Neural progenitor cell (in vitro differentiated cells): Measurements from ENCODE around the gene CAPN10.

Experiments used
- CTCF ChIP-seq: fragments of 200-600 bp; sonication (generic); IDR thresholded peaks from 2 replicates; pipeline ENCODE4 v1.5.1; 2017; ENCODE audit warnings: antibody characterized with exemption, mild to moderate bottlenecking
- EZH2phosphoT487 ChIP-seq: fragments of 200-600 bp; sonication (generic); IDR thresholded peaks from 2 replicates; pipeline ENCODE4 v1.6.1; 2017; ENCODE audit warnings: antibody characterized with exemption

GRCh38 chr2:240551288-240551687 is 35.2 kb upstream of the CAPN10 start:
- TF ChIP-seq CTCF (no peak), EZH2phosphoT487 (no peak)
